Keratinocyte (primary cell): ENCODE data around the gene BAIAP2. TPM values are rescaled to one million over a fixed set of nuclear protein-coding genes. Genes with fewer than 3 reads are reported as not detected.

Source experiments
- DNase-seq: peaks from one replicate; pipeline ENCODE4 v3.0.0-alpha.2; 2011; ENCODE audit warnings: low read depth, missing footprints, low spot score
- FAIRE-seq: peaks from 2 replicates; lab custom pipeline; 2011; peaks lifted over from hg19 to GRCh38; lab: Jason Lieb, UNC
- H2AFZ ChIP-seq: 2 replicates; pipeline ENCODE4 v1.6.0; 2012; ENCODE audit warnings: low read length, control low read depth, inconsistent platforms; ENCODE audit not compliant: control insufficient read depth
- H3K27ac ChIP-seq: 2 replicates; pipeline ENCODE4 v1.5.1; 2011; ENCODE audit warnings: low read length; ENCODE audit not compliant: control insufficient read depth, insufficient read depth
- H3K27me3 ChIP-seq: 3 replicates; pipeline ENCODE4 v1.6.0; 2011; ENCODE audit warnings: low read length; ENCODE audit not compliant: control insufficient read depth, insufficient read depth; ENCODE audit errors: extremely low read depth
- H3K36me3 ChIP-seq, 2 experiments: 2 replicates in 1 of 2; 3 replicates in 1 of 2; pipeline ENCODE4 v1.5.1; 2011; ENCODE audit warnings: low read length in 2 of 2, mild to moderate bottlenecking in 1 of 2; ENCODE audit not compliant: control insufficient read depth in 2 of 2, insufficient read depth in 2 of 2; ENCODE audit errors: extremely low read depth in 1 of 2
- H3K4me1 ChIP-seq: 3 replicates; pipeline ENCODE4 v1.5.1; 2011; ENCODE audit warnings: low read length; ENCODE audit not compliant: control insufficient read depth, insufficient read depth; ENCODE audit errors: extremely low read depth
- H3K4me2 ChIP-seq: 3 replicates; pipeline ENCODE4 v1.6.0; 2011; ENCODE audit warnings: low read depth, low read length; ENCODE audit not compliant: control insufficient read depth, insufficient read depth; ENCODE audit errors: extremely low read depth
- H3K4me3 ChIP-seq, 3 experiments: fragments of 200-600 bp in 1 of 3; sonication (generic) in 1 of 3; 2 replicates in 2 of 3; 3 replicates in 1 of 3; pipeline ENCODE4 v1.5.1; 2011 to 2016; ENCODE audit warnings: low read length in 3 of 3, mild to moderate bottlenecking in 3 of 3, control low read depth in 2 of 3, inconsistent platforms in 1 of 3, low read depth in 1 of 3, mixed read lengths in 1 of 3, mixed run types in 1 of 3, moderate library complexity in 1 of 3; ENCODE audit not compliant: control insufficient read depth in 2 of 3, insufficient read depth in 2 of 3; ENCODE audit errors: extremely low read depth in 1 of 3
- H3K79me2 ChIP-seq: 2 replicates; pipeline ENCODE4 v1.6.0; 2012; ENCODE audit warnings: low read length; ENCODE audit not compliant: control insufficient read depth, insufficient read depth
- H3K9ac ChIP-seq: 3 replicates; pipeline ENCODE4 v1.6.0; 2011; ENCODE audit warnings: low read length; ENCODE audit not compliant: control insufficient read depth, insufficient read depth; ENCODE audit errors: extremely low read depth
- H3K9me1 ChIP-seq: 3 replicates; pipeline ENCODE4 v1.6.0; 2011; ENCODE audit warnings: low read length; ENCODE audit not compliant: control insufficient read depth, insufficient read depth; ENCODE audit errors: extremely low read depth
- H3K9me3 ChIP-seq: 2 replicates; pipeline ENCODE4 v1.5.1; 2012; ENCODE audit warnings: low read depth, low read length; ENCODE audit not compliant: control insufficient read depth
- H4K20me1 ChIP-seq: 3 replicates; pipeline ENCODE4 v1.6.0; 2011; ENCODE audit warnings: low read length; ENCODE audit not compliant: control insufficient read depth, insufficient read depth; ENCODE audit errors: extremely low read depth
- EZH2 ChIP-seq: IDR thresholded peaks from one replicate; pipeline ENCODE4 v1.6.1; 2012; ENCODE audit warnings: inconsistent platforms, mild to moderate bottlenecking, low read length, moderate library complexity
- dilution Hi-C: fragments of 300-500 bp; cut with MboI; formaldehyde crosslinking; loops from one replicate; pipeline ENCODE4 v1.7.0; 2020; ENCODE audit warnings: low sequenced_read_pairs; ENCODE audit not compliant: extremely low pct_ligation_motif_present
- polyA plus RNA-seq, 5 experiments: library from polyadenylated mRNA; depleted of rRNA in 3 of 5; stranded (reverse) in 3 of 5; stranded (forward) in 1 of 5; unstranded in 1 of 5; fragments of >200 nt; gene quantifications; 1 replicate in 1 of 5; 2 replicates in 3 of 5; 3 replicates in 1 of 5; pipeline versions ENCODE4 v1.2.1 to v1.2.3, GENCODE V29; 2011 to 2012; ENCODE audit warnings: missing spikeins in 2 of 5, low read depth in 1 of 5, low replicate concordance in 1 of 5
- TF ChIP-seq, protein P1 (sequence below), 3 experiments: IDR thresholded peaks in 1 of 3; conservative IDR thresholded peaks in 1 of 3; optimal IDR thresholded peaks in 1 of 3; 2 replicates in 2 of 3; 3 replicates in 1 of 3; pipeline versions ENCODE3 to v1.5.1; 2011; ENCODE audit warnings: low read length in 3 of 3, mild to moderate bottlenecking in 3 of 3, moderate library complexity in 2 of 3, control low read depth in 1 of 3, inconsistent platforms in 1 of 3; ENCODE audit not compliant: insufficient read depth in 2 of 3; ENCODE audit errors: extremely low read depth in 1 of 3

BAIAP2 gene
- polyA plus RNA-seq, 1 donor (not counting 4 experiments of a cell fraction or from before 2014, with no cell fraction given): 56.7 TPM

- FAIRE-seq (peak; percentile 75), DNase-seq (peak; percentile 86)
- no peaks in the 10 kb centered on the region for H3K9me1 ChIP-seq
- peak overlapping the region in 1 of 3 experiments; percentile 23 for H3K4me3 ChIP-seq
- peaks cover 80% of the 10 kb centered on the region for H3K4me1 ChIP-seq
- H3K27ac ChIP-seq: peak overlapping the region; percentile 97
- H3K27me3 ChIP-seq: no peaks in the 10 kb centered on the region
- no peak for TF ChIP-seq EZH2
- TF ChIP-seq, protein P1, sequence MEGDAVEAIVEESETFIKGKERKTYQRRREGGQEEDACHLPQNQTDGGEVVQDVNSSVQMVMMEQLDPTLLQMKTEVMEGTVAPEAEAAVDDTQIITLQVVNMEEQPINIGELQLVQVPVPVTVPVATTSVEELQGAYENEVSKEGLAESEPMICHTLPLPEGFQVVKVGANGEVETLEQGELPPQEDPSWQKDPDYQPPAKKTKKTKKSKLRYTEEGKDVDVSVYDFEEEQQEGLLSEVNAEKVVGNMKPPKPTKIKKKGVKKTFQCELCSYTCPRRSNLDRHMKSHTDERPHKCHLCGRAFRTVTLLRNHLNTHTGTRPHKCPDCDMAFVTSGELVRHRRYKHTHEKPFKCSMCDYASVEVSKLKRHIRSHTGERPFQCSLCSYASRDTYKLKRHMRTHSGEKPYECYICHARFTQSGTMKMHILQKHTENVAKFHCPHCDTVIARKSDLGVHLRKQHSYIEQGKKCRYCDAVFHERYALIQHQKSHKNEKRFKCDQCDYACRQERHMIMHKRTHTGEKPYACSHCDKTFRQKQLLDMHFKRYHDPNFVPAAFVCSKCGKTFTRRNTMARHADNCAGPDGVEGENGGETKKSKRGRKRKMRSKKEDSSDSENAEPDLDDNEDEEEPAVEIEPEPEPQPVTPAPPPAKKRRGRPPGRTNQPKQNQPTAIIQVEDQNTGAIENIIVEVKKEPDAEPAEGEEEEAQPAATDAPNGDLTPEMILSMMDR (optimal IDR thresholded peaks at IDR 0.05 in 1 of 3, IDR thresholded peaks at IDR 0.05 in 1 of 3, conservative IDR thresholded peaks at IDR 0.05 in 1 of 3; ENCODE audit: extremely low read depth in 1 of 3, insufficient read depth in 2 of 3, low read length in 3 of 3): no peak
- H3K9ac ChIP-seq: peak overlapping the region; percentile 84
- no peaks in the 10 kb centered on the region for H4K20me1 ChIP-seq
- peaks cover 21 to 66% of the 10 kb centered on the region in 2 experiments for H3K36me3 ChIP-seq
- H3K4me2 ChIP-seq: peak overlapping the region; percentile 69
- no peak overlapping the region for H2AFZ ChIP-seq
- H3K9me3 ChIP-seq: no peaks in the 10 kb centered on the region
- dilution Hi-C loops: no loop called here
- H3K79me2 ChIP-seq: peaks cover 32% of the 10 kb centered on the region
These were observed 52.0 kb downstream of the BAIAP2 start for GRCh38 chr17:81086789-81087551.

DNA sequence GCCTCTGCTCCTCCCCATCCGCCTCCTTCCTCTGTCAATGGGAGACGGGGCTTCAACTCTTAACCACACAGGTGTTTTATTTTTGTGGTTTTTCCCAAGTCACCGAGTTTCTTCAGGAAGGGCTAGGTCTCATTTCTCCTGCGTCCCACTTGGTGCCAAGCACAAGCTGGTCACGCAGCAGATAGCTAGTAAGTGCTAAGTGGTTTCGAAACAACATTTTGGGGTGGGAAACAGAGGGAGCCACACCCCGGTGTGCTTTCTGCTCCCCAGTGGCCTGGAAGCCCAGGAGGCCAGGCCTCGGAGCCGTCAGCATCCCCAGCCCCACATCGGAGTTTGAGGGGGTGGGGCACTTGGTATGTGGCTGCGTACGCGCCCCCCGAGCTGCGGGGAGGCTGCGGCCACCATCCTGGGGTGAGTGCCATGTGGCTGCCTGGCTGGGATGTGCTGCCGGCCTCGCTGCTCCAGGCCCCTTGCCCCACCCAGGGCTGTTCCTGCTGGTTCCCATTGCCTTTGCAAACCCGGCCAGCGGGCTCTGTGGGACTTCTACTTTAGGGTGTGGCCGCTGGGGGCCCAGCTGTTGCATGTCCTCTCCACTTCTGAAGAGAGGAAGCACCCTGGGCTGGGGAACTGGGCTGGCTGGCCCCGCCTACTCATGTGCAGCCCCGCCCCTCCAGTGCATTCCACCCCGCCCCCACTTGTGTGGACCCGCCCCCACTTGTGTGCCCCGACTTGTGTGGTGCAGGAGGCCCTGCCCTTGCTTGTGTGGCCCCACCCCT is 55.6 kb downstream of the BAIAP2 start:
- Histone ChIP-seq H3K4me2 (peak overlapping the region; percentile 71), H3K4me1 (peaks cover 93% of the 10 kb centered on the region), H3K27me3 (no peaks in the 10 kb centered on the region), H3K27ac (peak overlapping the region; percentile 88), H3K4me3 (no peak overlapping the region), H3K9me1 (peaks cover 5% of the 10 kb centered on the region), H3K79me2 (peaks cover 12% of the 10 kb centered on the region), H3K9ac (peak overlapping the region; percentile 70), H3K36me3 (peaks cover 15 to 51% of the 10 kb centered on the region in 2 experiments), H2AFZ (no peak overlapping the region), H3K9me3 (no peaks in the 10 kb centered on the region), H4K20me1 (no peaks in the 10 kb centered on the region)
- DNase-seq (peak; percentile 91), FAIRE-seq (peak; percentile 43)
- dilution Hi-C loops: no loop called here
- TF ChIP-seq, protein P1 (optimal IDR thresholded peaks at IDR 0.05 in 1 of 3, IDR thresholded peaks at IDR 0.05 in 1 of 3, conservative IDR thresholded peaks at IDR 0.05 in 1 of 3; ENCODE audit: extremely low read depth in 1 of 3, insufficient read depth in 2 of 3, low read length in 3 of 3): no peak
- no peak for TF ChIP-seq EZH2
